ENCODE data around the gene U2AF1. TPM values are rescaled to one million over a fixed set of nuclear protein-coding genes. Genes with fewer than 3 reads are reported as not detected.
A peak's percentile ranks its signal among the peaks of the same experiment; 100 is the strongest.
"Not testable (repeated sequence)": the region's sequence is repeated elsewhere in the genome, so short reads cannot be mapped to it uniquely, and the experiment has no call there.

The U2AF1 gene
- total RNA-seq, 1 experiment from 2014 or later: 38.0 TPM

DNA sequence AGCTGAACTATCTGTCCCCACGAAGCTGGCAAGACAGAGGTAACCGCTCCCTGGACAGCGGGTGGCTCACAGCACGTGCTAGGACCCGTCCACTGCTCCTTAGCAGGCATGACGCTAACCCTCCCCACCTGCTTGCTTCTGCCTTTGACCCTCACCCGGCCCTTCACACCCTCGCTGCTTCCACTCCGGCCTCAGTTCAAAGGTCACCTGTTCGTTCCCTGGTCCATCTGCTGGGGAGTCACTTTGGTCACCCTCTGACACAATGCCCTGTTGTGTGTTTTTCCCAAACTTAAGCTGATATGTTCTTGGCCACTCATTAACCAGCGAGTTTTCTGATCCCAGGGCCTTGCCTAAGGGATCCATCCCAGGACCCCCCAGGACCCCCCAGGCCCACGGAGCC is 39.3 kb downstream of the U2AF1 start:
- BruUV-seq (replicated peaks); H3K27me3 Mint-ChIP-seq (ENCODE audit: insufficient read depth, unreplicated experiment); CTCF ChIA-PET; intact Hi-C loops (cut with micrococcal nuclease); H3K36me3 Mint-ChIP-seq (ENCODE audit: insufficient read depth, unreplicated experiment); H3K4me1 Mint-ChIP-seq (ENCODE audit: insufficient read depth, unreplicated experiment); H3K27ac Mint-ChIP-seq (ENCODE audit: low read depth, unreplicated experiment); H3K9me3 Mint-ChIP-seq (ENCODE audit: unreplicated experiment); H3K4me3 Mint-ChIP-seq (ENCODE audit: unreplicated experiment); POLR2A ChIA-PET; DNase-seq (ENCODE audit: unreplicated experiment): not testable (repeated sequence)

DNA sequence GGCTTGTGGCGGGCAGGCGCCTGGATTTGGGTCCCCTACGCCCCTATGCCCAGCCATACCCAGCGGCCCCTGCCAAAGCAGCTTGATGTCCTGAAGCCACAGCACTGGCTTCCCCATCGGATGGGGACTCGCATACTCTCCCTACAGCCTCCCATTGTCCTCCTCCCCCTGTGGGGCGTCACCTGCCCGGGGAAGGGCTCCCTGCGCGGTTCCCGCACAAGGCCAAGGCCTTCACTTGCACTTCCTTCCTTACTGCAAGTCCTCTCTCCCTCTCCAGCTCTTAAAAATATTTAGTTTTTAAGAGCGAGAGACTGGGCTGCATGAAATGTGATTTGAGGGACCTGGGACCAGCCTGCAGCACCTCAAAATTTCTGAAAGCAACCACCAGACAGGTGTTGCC is 40.7 kb downstream of the U2AF1 start:
- H3K4me3 Mint-ChIP-seq (ENCODE audit: unreplicated experiment); H3K36me3 Mint-ChIP-seq (ENCODE audit: insufficient read depth, unreplicated experiment); BruUV-seq (replicated peaks); H3K9me3 Mint-ChIP-seq (ENCODE audit: unreplicated experiment); H3K27ac Mint-ChIP-seq (ENCODE audit: low read depth, unreplicated experiment); POLR2A ChIA-PET; intact Hi-C loops (cut with micrococcal nuclease); H3K4me1 Mint-ChIP-seq (ENCODE audit: insufficient read depth, unreplicated experiment); H3K27me3 Mint-ChIP-seq (ENCODE audit: insufficient read depth, unreplicated experiment); DNase-seq (ENCODE audit: unreplicated experiment); CTCF ChIA-PET: not testable (repeated sequence)

DNA sequence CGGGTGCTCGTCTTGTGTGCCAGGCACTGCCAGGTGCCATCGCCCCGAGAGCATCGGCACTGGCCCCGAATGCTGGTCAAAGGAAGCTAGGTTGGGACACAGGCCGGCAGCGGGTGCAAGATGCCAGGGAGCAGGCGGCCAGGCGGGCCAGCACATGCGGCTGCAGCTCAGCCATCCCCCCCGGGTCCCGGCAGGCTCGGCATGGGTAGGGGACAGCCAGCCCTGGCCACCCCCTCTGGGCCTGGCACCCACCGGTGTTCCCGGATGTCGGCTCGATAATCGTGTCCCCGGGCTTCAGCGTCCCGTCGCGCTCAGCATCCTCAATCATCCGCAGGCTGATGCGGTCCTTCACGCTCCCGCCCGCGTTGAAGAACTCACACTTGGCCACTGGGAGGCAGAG is 41.4 kb downstream of the U2AF1 start:
- intact Hi-C loops (cut with micrococcal nuclease); H3K36me3 Mint-ChIP-seq (ENCODE audit: insufficient read depth, unreplicated experiment); CTCF ChIA-PET; H3K9me3 Mint-ChIP-seq (ENCODE audit: unreplicated experiment); BruUV-seq (replicated peaks); H3K27me3 Mint-ChIP-seq (ENCODE audit: insufficient read depth, unreplicated experiment); H3K4me1 Mint-ChIP-seq (ENCODE audit: insufficient read depth, unreplicated experiment); POLR2A ChIA-PET; H3K4me3 Mint-ChIP-seq (ENCODE audit: unreplicated experiment); DNase-seq (ENCODE audit: unreplicated experiment); H3K27ac Mint-ChIP-seq (ENCODE audit: low read depth, unreplicated experiment): not testable (repeated sequence)

DNA sequence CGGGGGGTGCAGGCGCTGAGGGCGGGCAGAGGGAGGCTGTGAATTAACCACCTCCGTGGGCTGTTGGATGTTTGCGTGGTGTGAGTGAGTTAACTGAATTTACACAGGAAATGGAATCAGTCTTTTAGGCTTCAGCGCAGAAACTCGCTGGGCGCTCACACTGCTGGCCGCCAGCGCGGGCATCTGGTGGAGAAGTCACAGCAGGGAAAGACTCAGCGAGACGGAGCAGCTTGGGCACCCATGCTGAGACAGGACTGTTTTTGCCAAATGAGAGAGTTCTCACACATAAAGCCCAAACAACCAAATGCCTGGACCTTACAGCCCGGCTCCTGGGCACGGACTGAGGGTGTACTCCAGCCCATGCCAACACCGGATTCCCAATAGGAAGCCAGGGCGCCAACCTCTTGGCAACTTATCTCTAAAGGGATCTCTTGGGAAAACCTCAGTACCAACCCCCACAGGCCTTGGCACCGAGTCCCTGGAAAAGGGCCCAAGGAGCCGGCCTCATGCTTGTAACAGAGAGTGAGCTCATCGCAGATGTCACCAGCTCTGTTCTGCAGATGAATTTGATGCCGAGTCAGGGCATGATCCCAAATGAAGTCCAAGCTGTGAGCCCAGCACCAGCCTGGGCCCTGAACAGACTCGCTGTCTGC is 43.0 kb downstream of the U2AF1 start:
- BruUV-seq (replicated peaks); H3K9me3 Mint-ChIP-seq (ENCODE audit: unreplicated experiment); H3K4me1 Mint-ChIP-seq (ENCODE audit: insufficient read depth, unreplicated experiment); DNase-seq (ENCODE audit: unreplicated experiment); CTCF ChIA-PET; H3K4me3 Mint-ChIP-seq (ENCODE audit: unreplicated experiment); H3K27ac Mint-ChIP-seq (ENCODE audit: low read depth, unreplicated experiment); H3K36me3 Mint-ChIP-seq (ENCODE audit: insufficient read depth, unreplicated experiment); H3K27me3 Mint-ChIP-seq (ENCODE audit: insufficient read depth, unreplicated experiment); POLR2A ChIA-PET; intact Hi-C loops (cut with micrococcal nuclease): not testable (repeated sequence)

DNA sequence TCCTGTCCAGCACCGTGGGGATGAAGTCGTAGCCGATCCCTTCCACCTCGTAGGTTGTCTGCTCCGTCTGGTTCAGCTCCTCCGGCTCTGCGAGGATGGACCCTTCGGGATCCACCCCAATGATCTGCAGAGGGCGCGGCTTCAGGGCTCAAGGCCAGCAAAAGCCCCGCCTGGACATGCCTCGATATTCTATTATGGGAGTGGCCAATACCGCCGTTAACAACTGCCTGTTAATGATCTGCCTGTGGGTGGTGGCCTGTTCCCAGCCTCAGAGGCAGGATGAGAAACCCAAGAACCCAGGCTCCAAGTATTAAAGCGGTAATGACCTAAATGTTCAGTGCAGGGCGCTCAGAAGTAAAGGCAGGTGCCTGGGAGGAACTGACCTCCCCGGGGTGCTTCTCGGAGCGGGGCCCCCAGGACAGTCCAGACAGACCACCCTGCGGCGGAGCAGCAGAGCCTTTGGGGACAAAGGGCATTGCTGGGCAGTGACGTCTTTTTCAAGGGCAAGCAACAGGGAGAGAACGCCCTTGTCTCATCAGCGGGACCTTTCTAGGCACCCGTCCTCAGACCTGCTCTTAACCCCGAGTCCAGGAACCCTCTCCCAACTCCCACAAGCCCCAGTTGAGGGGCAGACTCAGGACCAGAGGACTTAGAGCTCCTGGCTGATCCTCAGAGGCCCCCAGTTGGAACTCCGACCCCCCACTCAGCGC is 44.3 kb downstream of the U2AF1 start:
- H3K27ac Mint-ChIP-seq (ENCODE audit: low read depth, unreplicated experiment); H3K9me3 Mint-ChIP-seq (ENCODE audit: unreplicated experiment); CTCF ChIA-PET; POLR2A ChIA-PET; H3K4me3 Mint-ChIP-seq (ENCODE audit: unreplicated experiment); H3K36me3 Mint-ChIP-seq (ENCODE audit: insufficient read depth, unreplicated experiment); BruUV-seq (replicated peaks); H3K4me1 Mint-ChIP-seq (ENCODE audit: insufficient read depth, unreplicated experiment); DNase-seq (ENCODE audit: unreplicated experiment); H3K27me3 Mint-ChIP-seq (ENCODE audit: insufficient read depth, unreplicated experiment); intact Hi-C loops (cut with micrococcal nuclease): not testable (repeated sequence)

DNA sequence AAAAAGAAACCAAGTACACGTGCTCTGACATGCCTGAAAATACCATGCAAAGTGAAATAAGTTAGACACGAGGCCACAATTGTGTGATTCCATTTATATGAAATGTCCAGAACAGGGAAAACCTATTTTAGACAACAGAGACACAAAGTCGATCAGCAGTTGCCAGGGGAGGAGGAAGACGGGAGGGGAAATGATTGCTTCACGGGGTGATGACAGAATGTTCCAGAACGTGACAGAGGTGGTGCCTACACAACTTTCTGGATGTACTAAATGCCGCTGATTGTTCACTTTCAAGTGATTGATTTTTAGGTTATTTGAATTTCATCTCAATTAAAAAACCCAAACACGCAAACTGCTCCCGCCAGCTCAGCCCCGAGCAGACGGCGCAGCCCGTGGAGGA is 54.3 kb downstream of the U2AF1 start:
- H3K36me3 Mint-ChIP-seq (ENCODE audit: insufficient read depth, unreplicated experiment); intact Hi-C loops (cut with micrococcal nuclease); H3K27ac Mint-ChIP-seq (ENCODE audit: low read depth, unreplicated experiment); H3K4me3 Mint-ChIP-seq (ENCODE audit: unreplicated experiment); H3K27me3 Mint-ChIP-seq (ENCODE audit: insufficient read depth, unreplicated experiment); DNase-seq (ENCODE audit: unreplicated experiment); POLR2A ChIA-PET; H3K4me1 Mint-ChIP-seq (ENCODE audit: insufficient read depth, unreplicated experiment); H3K9me3 Mint-ChIP-seq (ENCODE audit: unreplicated experiment); CTCF ChIA-PET: not testable (repeated sequence)
- BruUV-seq (replicated peaks): TSS peak; percentile 66

DNA sequence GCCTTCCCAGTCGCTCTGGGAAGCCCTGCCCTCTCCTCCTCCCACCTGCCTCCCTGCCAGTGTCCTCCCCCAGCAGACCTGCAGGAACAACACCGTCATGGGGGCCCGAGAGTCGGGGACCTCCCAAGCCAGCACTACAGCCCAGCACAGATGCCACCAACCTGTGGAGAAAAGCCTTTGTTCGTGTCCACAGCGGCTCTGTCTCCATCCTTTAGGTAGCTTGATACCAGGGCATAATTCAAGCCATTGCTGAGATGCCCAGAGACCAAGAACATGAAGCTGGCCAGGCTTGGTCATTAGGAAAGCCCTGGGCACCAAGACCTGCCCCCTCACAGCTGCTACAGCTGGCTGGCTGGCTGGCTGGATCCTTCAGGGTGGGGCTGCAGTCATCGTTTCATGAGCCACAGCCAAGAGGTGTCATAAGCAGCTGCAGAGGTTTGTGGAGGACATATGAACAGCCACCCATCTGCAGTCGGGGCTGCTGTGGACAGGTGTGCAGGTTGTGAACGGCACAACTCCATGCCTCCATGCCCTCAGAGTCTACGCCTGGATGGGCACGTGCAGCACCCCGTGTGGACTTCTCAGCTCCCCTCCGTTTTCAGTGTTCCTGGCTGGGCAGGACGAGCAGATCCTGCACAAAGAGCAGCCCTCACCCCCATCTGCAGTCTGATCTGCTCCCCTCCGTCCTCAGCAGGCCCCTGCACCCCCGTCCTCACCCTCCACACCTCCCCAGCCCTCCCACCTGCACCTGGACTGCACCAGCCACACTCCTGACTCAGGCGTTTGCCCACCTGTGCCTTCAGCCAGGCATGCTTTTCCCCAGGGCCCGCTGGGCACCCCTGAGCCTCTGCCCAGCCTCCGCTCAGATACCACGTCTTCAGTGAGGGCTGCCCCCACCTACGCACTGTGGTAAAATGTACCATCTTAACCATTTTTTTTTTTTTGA is 61.2 kb downstream of the U2AF1 start:
- H3K4me3 Mint-ChIP-seq (ENCODE audit: unreplicated experiment); CTCF ChIA-PET; BruUV-seq (replicated peaks): not testable (repeated sequence)

DNA sequence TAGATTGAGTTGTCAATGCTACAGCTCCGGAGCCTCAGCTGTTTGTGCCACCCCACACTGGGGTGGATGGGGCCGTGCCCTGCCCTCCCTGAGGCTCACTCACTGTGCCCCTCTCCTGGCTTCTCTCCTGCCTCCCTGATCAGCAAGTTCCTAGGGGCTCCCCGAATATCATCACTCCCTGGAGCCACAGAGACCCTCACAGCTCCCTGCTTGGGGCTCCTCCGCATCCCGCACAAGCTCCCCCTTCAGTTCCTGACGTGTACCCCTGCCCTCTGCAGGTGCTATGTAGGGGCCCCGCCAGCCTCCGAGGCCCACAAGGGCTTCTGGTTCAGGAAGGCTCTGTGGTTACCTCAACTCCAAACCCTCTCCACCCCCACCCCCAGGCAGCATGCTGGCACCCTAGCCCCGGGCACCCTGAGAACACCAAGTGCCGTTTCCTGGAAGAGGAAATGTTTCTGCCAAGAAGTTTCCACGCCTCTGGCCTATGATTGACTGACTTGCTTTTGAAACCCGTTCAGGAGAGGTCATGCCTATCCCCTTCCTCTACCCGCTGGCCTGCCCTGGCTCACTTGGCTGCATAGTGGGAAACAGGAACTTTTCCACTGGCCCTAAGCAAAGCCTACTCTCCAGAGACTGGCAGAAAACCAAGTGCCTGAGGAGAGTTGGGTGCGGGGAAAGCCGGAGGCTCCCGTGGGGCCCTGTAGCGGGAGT is 62.0 kb downstream of the U2AF1 start:
- H3K36me3 Mint-ChIP-seq (ENCODE audit: insufficient read depth, unreplicated experiment); POLR2A ChIA-PET; BruUV-seq (replicated peaks); intact Hi-C loops (cut with micrococcal nuclease); H3K4me3 Mint-ChIP-seq (ENCODE audit: unreplicated experiment); H3K27ac Mint-ChIP-seq (ENCODE audit: low read depth, unreplicated experiment); H3K9me3 Mint-ChIP-seq (ENCODE audit: unreplicated experiment); H3K4me1 Mint-ChIP-seq (ENCODE audit: insufficient read depth, unreplicated experiment); CTCF ChIA-PET; DNase-seq (ENCODE audit: unreplicated experiment); H3K27me3 Mint-ChIP-seq (ENCODE audit: insufficient read depth, unreplicated experiment): not testable (repeated sequence)

More for the DNA sequence above, 61.2 kb downstream of the U2AF1 start:
- intact Hi-C loops (cut with micrococcal nuclease); H3K9me3 Mint-ChIP-seq (ENCODE audit: unreplicated experiment); H3K27ac Mint-ChIP-seq (ENCODE audit: low read depth, unreplicated experiment); POLR2A ChIA-PET; H3K4me1 Mint-ChIP-seq (ENCODE audit: insufficient read depth, unreplicated experiment); H3K27me3 Mint-ChIP-seq (ENCODE audit: insufficient read depth, unreplicated experiment); H3K36me3 Mint-ChIP-seq (ENCODE audit: insufficient read depth, unreplicated experiment): not testable (repeated sequence)
- DNase-seq (ENCODE audit: unreplicated experiment): peak; percentile 1

DNA sequence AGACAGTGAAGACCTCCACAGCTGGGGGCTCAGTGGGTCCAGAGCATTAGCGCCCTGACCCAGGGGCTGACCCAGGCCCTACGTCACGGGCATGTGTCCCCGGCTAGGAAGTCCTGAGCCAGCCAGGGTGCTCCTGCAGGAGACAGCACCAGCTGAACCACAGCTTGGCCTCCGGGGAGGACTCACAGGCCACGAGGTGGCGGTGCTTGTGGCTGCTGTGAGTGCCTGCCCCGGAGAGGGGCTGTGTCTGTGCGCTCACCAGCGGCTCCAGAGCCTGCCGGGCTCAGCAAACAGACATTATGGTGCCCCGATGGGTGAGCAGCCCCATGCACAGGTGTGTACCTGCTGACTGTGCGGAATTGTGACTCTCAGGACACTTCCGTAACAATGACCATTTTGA is 62.8 kb downstream of the U2AF1 start:
- POLR2A ChIA-PET; H3K4me3 Mint-ChIP-seq (ENCODE audit: unreplicated experiment); CTCF ChIA-PET; DNase-seq (ENCODE audit: unreplicated experiment); intact Hi-C loops (cut with micrococcal nuclease); H3K4me1 Mint-ChIP-seq (ENCODE audit: insufficient read depth, unreplicated experiment); H3K27me3 Mint-ChIP-seq (ENCODE audit: insufficient read depth, unreplicated experiment); H3K36me3 Mint-ChIP-seq (ENCODE audit: insufficient read depth, unreplicated experiment); H3K9me3 Mint-ChIP-seq (ENCODE audit: unreplicated experiment); H3K27ac Mint-ChIP-seq (ENCODE audit: low read depth, unreplicated experiment); BruUV-seq (replicated peaks): not testable (repeated sequence)
